HUDEP-2 (cell line): ENCODE data around the gene ADAMTS3.
A peak's percentile ranks its signal among the peaks of the same experiment; 100 is the strongest.
"Not testable (repeated sequence)": the region's sequence is repeated elsewhere in the genome, so short reads cannot be mapped to it uniquely, and the experiment has no call there.

ENCODE experiments used
- DNase-seq, 76 experiments: peaks; one replicate each; lab custom pipeline; 2025; ENCODE audit not compliant: unreplicated experiment in 76 of 76; lab: John Stamatoyannopoulos, UW

Gene ADAMTS3

DNA sequence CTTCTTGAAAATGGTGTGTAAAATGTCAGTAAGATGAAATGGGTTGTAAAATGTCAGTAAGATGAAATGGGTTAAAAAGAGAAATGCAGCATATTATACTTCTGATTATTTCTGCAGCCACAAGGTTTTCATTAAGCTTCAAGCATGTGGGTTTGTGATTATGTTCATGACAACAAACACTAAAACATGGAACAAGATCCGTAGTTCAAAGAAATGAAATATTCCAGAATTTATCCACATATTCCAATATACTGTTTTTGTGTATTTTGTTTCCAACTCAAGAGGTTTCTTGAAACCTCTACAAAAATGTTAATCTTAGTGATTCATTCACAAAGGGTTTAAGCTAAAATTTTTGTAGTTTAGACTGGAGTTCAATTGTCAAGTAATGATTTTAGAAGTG is 84.0 kb downstream of the ADAMTS3 start:
- no peak for DNase-seq

DNA sequence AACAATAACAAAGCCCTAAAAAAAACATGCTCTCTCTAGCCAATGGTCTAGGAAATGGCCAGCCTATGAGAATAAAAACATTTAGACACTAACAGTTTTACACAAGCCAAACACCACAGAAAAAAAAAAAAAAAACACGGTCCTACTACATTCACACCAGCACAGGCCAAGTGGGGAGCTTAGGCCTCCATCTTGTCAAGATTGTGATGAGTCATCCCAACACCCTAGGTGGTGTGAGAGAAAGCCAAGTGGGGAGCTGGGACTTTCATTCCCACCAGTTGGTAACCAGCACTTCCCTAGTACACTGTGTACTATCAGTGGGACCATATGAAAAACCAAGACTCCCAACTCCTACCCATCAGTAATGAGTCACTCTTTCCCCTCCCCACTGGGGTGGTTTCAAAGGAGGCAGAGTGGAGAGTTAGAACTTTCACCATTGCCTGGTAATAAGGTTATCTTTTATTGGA is 95.6 kb downstream of the ADAMTS3 start:
- DNase-seq: peak in 59 of 76 experiments; percentile 1 to 87 (median 47)

DNA sequence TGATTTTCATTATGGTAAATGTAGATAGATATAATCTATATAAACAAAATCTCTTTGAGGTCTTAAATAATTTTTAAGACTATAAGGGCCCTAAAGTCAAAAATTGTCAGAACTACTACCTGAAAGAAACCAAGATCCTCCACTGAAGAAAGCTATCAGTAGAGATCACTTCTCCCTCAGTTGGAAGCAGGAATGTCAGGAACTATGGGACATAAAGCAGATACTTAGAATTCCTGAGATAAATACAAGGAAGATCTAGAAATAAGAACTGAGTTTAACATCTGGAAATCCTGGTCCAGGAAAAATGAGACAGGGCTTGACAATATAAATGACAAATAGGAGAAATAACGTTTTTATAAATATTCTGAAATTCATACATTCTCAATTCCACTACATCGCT is 97.2 kb downstream of the ADAMTS3 start:
- DNase-seq: no peak

DNA sequence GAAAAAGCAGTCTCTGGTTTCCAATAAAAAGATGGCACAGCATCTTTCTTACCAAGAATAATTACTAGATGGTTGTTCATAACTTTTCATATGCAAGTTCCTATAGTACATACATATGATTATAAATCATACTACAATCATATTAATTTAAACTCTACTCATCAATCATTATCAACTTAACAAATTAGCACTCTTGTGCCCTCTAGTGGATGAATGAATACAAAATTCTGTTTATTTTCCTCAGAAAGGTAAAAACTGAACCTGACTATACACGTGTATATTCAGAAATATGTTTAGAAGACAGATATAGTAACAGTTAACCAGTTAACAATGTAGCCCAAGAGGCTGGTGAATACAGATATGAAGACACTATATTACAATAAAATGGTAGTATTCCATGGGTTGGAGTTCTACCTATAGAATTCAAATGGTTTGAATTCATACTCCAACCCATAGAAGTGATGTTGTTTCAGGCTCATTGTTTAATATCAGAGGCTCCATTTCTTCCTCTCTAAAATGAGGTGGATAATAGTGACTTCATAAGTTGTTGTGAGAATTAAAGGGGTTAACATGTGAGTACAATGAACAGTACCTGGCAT is 100.0 kb downstream of the ADAMTS3 start:
- DNase-seq: peak in 22 of 76 experiments; percentile 3 to 38 (median 13)

DNA sequence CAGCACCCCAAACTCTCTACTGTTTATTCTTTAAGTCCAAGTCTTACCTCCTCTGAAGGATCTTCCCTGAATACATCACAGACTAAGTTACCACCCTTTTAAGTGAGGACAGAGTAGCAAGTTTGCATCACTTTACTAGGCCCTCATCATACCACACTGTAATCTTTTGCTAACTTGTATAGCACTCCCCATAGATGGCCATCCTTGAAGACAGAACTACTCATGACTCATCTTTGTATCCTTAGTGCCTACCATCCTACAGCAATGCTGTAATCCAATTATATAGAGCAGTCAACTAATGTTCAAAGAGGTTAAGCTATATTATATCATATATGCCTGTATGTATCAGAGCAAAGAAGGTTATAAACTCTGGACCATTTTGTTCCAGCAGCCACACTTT is 101.4 kb downstream of the ADAMTS3 start:
- no peak for DNase-seq

DNA sequence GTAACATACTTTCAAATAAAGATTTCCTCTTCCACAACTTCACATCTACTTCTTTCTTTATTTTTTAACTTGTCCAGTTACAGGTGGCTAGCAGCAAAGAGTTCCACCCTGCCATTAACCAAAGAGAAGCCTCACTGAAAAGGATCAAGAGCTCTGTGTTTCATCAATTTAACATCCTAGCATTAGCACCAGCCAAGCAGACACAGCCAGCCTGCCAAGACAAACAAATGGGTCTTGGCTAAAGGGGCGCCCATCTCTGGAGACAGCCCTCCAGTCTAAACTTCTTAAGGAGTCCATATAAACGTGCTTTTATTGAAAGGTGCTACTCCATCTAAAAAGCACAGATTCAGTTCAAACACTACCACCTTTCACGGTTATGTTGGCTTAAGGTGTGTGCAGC is 105.3 kb downstream of the ADAMTS3 start:
- DNase-seq: no peak

DNA sequence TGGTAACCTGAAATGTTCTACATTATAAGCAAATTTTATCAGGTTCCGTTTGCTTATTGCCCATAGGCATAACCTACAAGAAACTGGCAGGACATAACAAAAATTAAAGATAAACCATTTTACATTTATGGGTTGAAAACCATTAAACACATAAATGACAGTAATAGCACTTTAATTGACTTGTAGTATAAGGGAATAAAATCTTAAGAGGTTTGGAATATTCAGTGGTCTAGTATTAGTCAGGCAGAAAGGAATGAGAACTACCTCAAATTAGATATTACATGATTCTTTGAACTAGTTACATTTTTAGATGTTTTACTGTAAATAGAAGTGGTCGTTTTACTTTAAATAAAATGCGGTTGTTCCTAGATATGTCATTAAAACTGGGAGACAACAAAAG is 111.9 kb downstream of the ADAMTS3 start:
- no peak for DNase-seq

DNA sequence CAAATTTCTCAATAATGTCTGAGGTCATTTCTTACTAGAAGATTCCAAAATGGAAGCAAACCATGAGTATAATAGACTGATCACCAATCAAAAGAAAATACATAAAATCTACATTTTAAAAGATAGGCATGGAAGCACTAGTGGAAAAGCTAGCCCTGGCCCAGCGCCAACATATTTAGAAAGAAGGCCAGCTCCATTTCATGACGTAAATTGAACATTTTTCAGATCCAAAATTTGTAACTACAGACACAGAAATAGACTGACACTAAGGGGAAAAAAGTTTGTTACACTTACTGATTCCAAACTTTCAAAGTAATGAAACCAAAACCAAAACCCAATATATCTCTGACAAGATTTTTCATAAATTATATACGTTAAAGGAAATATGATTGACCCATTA is 117.7 kb downstream of the ADAMTS3 start:
- DNase-seq: no peak

DNA sequence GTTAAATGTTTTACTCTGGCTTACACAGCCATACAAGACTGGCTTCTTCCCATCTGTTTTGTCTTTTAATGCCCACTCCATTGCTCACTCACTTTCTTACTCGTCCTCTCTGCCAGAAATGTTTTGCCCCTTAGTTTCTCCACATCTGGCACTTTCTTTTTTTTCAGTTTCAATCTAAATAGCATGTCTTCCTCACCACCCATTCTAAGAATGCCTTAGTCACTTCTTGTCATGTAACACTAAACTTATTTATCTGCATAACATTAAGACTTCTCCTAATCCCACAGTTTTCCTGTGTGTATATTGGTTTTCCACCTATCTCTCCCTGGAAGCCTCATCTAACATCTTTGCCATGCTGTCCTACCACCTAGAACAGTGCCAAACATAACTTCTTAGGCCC is 119.3 kb downstream of the ADAMTS3 start:
- DNase-seq: no peak

DNA sequence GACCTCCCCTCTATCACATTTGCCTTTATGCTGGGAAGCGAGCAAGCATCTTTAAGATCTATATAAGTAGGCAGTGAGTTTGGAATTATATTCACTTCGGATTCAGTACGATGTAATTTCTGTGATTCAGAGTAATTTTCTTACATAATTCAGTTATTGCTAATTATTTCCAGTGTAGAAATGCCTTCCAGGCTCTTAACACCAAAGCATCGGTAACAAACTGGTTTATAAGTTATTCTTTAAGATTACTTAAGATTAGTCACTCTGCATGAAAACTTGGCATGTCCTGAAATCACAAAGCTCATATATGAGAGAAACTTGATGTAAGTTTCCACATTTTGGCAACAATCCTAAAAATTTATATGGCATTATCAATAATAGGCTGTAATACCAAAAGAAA is 120.8 kb downstream of the ADAMTS3 start:
- DNase-seq: no peak

DNA sequence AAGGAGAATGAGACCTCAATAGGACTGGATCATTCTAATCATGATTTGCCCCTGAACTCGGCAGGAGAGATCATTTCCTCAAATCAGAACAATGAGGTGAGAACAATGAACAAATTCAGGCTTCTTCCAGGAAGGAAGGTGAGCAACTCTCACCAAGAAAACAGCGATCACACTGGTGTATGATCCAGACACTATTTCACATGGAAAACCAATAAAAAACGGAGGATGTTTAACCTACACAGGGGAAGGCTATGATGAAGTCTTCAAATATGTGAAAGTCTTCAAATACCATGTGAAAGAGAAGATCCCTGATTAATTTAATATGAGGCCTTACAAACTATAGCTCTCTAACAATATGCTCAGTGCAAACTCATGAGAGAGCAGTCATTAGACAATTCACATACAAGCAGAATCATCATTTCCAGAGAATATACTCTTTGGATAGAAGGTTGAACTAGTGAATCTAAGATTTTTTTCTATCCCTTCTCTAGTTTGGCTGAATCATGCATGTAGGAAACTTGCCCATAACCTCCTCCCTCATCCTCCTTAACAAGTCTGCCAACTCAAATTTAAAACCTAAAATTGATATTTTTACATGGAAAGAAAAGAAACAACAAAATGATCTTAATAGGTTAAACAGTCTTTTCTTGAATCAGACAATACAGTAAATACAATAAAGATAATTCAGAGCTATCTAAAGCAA is 122.5 kb downstream of the ADAMTS3 start:
- DNase-seq: no peak

DNA sequence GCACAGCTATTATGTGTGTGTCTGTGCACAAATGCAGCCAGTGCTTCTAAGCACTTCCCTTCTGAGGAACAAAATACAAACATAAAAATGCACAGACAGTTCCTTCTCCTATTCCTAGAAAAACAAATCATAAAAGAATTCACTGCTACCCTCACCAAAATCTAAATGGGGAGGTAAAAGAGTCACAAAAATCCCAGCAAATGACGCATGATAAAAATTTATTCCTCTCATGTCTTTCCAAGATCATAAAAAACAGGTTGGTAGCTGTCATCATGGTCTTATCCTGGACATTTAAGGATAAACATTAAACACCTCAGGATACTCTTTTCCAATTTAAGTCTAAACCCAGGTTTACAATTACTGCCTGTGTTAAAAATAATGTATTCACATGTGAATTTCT is 124.9 kb downstream of the ADAMTS3 start:
- DNase-seq: no peak

DNA sequence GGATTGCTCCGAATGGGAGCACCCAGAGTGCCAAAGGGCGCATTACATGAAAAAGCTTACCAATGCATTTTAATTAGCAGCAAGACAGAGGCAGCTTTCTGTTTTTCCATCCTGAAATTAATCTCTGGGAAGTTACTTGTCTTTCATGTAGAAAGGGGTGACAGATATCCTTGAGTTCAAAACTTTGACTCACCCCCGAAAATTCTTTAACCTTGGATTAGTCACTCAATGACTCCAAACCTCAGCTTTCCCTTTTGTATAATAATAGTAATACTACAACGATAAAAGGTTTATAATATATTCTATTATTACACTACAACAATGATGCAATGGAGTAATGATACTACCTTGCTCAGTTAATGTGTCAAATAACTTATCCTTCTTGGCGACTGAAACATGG is 126.3 kb downstream of the ADAMTS3 start:
- DNase-seq: no peak

DNA sequence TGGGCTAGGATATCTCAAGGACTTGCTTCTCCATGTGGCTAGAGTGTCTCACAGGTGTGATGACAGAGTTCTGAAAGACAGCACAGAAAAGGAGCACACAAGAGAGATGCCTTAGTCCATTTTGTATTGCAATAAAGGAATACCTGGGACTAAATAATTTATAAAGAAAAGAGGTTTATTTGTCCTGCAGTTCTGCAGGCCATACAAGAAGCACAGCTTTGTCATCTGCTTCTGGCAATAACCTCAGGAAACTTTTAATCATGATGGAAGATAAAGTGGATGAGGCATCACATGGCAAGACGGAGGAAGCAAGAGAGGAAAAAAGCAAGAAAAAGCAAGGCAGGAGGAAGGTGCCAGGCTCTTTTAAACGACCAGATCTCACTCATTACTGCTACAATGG is 126.9 kb downstream of the ADAMTS3 start:
- peak in 2 of 76 experiments; percentile 2 to 5 for DNase-seq

DNA sequence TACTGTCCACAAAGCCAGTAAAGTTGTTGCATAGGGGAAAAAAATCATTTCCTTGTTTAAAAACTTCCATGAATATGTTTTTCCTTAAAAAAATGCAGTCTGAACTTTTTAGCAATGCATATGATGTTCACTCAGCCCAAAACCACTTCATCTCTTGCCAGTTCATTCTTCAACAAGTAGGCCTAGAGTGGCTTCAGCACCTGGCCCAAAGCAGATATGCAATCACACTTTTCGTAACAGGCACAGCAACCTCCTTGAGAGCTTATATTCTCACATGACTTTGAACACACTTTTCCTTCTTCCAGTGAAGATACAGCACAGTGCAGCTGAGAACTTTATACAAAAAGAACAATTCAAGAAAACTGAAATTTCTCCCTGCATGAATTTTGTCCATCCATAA is 128.6 kb downstream of the ADAMTS3 start:
- DNase-seq: no peak

DNA sequence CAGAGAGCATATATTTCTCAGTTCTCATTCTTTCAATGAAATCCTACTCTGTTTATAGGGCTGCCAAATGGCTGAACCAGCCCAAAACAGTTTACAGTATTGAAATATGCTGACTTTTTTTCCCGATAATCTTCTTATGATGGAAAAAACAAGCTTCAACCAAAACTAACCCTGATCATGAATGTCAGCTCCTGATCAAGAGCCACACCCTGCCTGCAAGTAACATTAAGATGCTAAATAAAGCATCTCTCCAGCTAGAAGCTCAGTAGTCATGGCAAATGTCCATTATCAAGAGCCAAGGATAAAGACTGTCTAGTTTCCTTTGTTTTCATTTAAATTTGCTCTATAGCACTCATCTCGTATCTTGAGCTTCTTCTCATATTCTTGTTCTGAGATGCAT is 136.0 kb downstream of the ADAMTS3 start:
- no peak for DNase-seq

DNA sequence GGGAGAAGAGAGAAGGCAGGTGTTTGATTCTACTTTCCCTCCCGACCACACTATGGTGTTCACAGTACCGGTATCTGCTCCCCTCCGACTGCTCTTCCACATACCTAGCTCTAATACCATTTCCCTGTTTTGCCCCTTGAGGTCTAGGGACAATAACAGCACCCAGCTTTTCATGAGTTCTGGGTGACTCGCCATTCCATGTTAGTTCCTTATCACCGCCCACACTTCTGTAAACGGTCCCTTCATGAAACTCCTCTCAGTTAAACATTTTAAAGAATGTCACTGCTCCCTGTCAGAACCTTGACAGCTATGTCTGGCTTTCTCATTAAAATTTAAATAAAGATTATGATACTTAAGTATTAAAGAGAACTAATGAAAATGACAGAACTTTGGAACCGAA is 136.7 kb downstream of the ADAMTS3 start:
- DNase-seq: no peak

DNA sequence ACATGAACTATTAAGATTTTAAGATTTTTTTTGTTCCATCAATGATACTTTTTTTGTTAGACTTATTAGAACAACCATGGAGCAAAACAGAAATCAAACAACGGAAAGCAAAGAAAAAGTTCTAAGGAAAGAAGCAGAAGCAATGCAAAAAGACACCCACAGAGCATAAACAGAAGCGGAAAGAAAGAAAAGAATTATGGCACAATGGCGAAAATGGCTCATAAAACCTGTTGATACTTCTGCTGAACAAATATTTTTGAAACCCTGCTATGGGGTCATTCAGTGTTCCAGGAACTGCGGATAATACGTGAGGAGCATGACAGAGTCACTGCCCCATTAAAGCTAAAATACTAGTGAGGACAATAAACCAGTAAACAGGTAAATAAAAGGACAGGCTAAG is 138.0 kb downstream of the ADAMTS3 start:
- no peak for DNase-seq

DNA sequence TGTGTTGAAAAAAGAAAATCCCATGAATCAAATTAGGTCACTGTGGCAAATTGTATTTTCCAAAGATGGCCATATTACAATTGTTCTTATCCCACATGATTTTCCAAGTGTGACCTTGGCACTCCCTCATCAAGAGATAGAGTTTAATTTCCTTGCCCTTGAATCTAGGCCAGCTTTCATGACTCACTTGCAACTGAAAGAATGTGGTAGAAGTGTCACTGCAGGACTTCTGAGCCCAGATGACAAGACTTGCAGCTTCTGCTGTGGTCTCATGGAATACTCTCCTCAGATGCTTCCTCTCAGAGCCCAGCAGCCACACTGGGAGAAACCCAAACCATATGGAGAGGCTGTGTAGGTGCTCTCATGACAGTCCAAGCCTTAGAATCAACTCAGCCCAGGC is 139.0 kb downstream of the ADAMTS3 start:
- peak in 35 of 76 experiments; percentile 0 to 58 (median 11) for DNase-seq

DNA sequence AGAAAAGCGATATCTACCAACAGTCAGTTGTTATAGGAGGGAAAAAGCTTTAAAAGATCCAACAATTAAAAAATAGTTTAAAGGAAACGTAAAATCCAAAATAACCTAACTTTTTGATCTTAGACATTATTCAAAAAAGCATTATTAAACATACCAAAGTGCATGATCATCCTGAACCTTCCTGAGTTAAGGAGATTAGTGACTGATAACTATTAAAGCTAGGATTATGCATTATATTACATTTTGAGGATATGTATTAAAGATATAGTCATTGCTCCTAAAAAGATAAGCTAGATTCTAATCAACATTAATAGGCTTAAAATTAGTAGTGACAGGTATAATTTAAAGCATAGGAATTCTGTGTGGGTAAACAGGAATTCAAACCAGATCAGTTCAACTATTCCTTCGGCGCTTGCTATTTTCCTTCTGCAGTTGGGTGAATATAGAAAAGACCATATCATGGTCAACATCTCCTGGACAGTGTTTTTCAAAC is 139.6 kb downstream of the ADAMTS3 start:
- no peak for DNase-seq

DNA sequence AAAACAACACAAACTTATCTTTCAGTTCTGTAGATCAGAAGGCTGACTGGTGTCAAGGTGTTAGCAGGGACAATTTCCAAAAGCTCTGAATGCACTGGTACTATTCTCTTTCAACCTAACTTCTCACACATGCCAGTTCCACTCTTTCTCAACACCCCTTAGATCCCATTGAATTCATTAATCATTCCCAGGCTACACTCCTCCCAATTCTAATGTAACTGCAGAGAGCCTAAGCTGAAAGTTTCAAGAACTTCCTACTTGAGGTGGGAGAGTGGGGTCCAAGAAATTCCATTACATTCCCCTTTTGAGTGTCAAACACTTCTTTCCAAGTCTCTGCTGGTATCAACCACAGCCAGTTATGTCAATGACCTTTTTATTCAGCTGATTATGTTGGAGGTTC is 142.0 kb downstream of the ADAMTS3 start:
- no peak for DNase-seq

DNA sequence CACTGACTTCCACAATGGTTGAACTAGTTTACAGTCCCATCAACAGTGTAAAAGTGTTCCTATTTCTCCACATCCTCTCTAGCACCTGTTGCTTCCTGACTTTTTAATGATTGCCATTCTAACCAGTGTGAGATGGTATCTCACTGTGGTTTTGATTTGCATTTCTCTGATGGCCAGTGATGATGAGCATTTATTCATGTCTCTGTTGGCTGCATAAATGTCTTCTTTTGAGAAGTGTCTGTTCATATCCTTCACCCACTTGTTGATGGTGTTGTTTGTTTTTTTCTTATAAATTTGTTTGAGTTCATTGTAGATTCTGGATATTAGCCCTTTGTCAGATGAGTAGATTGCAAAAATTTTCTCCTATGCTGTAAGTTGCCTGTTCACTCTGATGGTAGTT is 143.1 kb downstream of the ADAMTS3 start:
- DNase-seq: not testable (repeated sequence)
